H1 (cell line): Measurements from ENCODE around the gene ABCC11. TPM values are rescaled to one million over a fixed set of nuclear protein-coding genes. Genes with fewer than 3 reads are reported as not detected.
A peak's percentile ranks its signal among the peaks of the same experiment; 100 is the strongest.

Experiments
- CTCF ChIA-PET: fragments of 300-600 bp; sonication (Branson Sonifier 250); formaldehyde crosslinking; loops from one replicate; lab custom pipeline; 2021; ENCODE audit not compliant: partially characterized antibody; lab: Charles Lee
- POLR2A ChIA-PET: fragments of 300-600 bp; sonication (Branson Sonifier 250); formaldehyde crosslinking; loops from one replicate; lab custom pipeline; 2021; ENCODE audit warnings: inconsistent platforms; ENCODE audit not compliant: partially characterized antibody; lab: Charles Lee
- DNase-seq, 2 experiments: peaks; one replicate each; pipeline versions ENCODE4 v3.0.0 to v3.0.0-alpha.2; 2010 to 2022; ENCODE audit warnings: low spot score in 2 of 2, low read depth in 1 of 2, mixed read lengths in 1 of 2
- FAIRE-seq: peaks from 2 replicates; lab custom pipeline; 2011; peaks lifted over from hg19 to GRCh38; lab: Jason Lieb, UNC
- H2AFZ ChIP-seq: 2 replicates; pipeline ENCODE4 v1.8.1; 2012; ENCODE audit warnings: low read length, inconsistent platforms
- H2AK5ac ChIP-seq: 2 replicates; pipeline ENCODE4 v1.6.1; 2013; ENCODE audit warnings: low read depth, low read length
- H2BK120ac ChIP-seq: replicated peaks from 2 replicates; pipeline ENCODE3; 2013; ENCODE audit warnings: low read depth, low read length, inconsistent platforms
- H2BK12ac ChIP-seq: 2 replicates; pipeline ENCODE4 v1.6.1; 2013; ENCODE audit warnings: low read depth, low read length
- H2BK15ac ChIP-seq: 2 replicates; pipeline ENCODE4 v1.6.1; 2013; ENCODE audit warnings: low read length
- H2BK20ac ChIP-seq: 2 replicates; pipeline ENCODE4 v1.6.1; 2013; ENCODE audit warnings: low read length
- H2BK5ac ChIP-seq: 2 replicates; pipeline ENCODE4 v1.6.1; 2013; ENCODE audit warnings: low read depth, low read length
- H3K14ac ChIP-seq: 2 replicates; pipeline ENCODE4 v1.6.1; 2013; ENCODE audit warnings: inconsistent platforms; ENCODE audit not compliant: insufficient read length
- H3K18ac ChIP-seq: 2 replicates; pipeline ENCODE4 v1.6.1; 2013; ENCODE audit warnings: low read length; ENCODE audit errors: extremely low read depth
- H3K23ac ChIP-seq: 2 replicates; pipeline ENCODE4 v1.6.1; 2013; ENCODE audit warnings: inconsistent platforms; ENCODE audit not compliant: insufficient read length
- H3K23me2 ChIP-seq: 2 replicates; pipeline ENCODE4 v1.6.1; 2013; ENCODE audit warnings: low read depth, low read length
- H3K27ac ChIP-seq: 2 replicates; pipeline ENCODE4 v1.6.1; 2011; ENCODE audit warnings: low read depth, low read length, inconsistent platforms
- H3K27me3 ChIP-seq, 4 experiments: replicated peaks in 1 of 4; 1 replicate in 1 of 4; 2 replicates in 3 of 4; pipeline versions ENCODE4 v1.6.1 to v1.8.1; 2011 to 2013; ENCODE audit warnings: low read length in 3 of 4, mild to moderate bottlenecking in 3 of 4, inconsistent platforms in 2 of 4, mixed read lengths in 2 of 4, moderate library complexity in 1 of 4; ENCODE audit not compliant: control insufficient read depth in 3 of 4, insufficient read depth in 3 of 4; ENCODE audit errors: extremely low read depth in 1 of 4
- H3K36me3 ChIP-seq, 4 experiments: 2 replicates each; pipeline versions ENCODE4 v1.6.1 to v1.8.1; 2011 to 2013; ENCODE audit warnings: mild to moderate bottlenecking in 4 of 4, low read length in 3 of 4, moderate library complexity in 2 of 4, control low read depth in 1 of 4, inconsistent platforms in 1 of 4; ENCODE audit not compliant: insufficient read depth in 4 of 4, control insufficient read depth in 2 of 4
- H3K4ac ChIP-seq: replicated peaks from 2 replicates; pipeline ENCODE3; 2013; ENCODE audit warnings: low read length, low read depth, mixed read lengths, inconsistent platforms; ENCODE audit not compliant: insufficient read length
- H3K4me1 ChIP-seq, 4 experiments: replicated peaks in 1 of 4; 1 replicate in 1 of 4; 2 replicates in 3 of 4; pipeline versions ENCODE4 v1.6.1 to v1.8.1; 2011 to 2013; ENCODE audit warnings: low read length in 3 of 4, inconsistent platforms in 2 of 4, mixed read lengths in 1 of 4; ENCODE audit not compliant: insufficient read depth in 4 of 4, control insufficient read depth in 3 of 4
- H3K4me2 ChIP-seq, 2 experiments: 2 replicates each; pipeline versions ENCODE4 v1.6.1 to v1.8.1; 2011 to 2013; ENCODE audit warnings: low read depth in 2 of 2, low read length in 2 of 2, control low read depth in 1 of 2, inconsistent platforms in 1 of 2, mild to moderate bottlenecking in 1 of 2; ENCODE audit not compliant: insufficient read depth in 1 of 2
- H3K4me3 ChIP-seq, 4 experiments: fragments of 200-600, 300-600 bp in 1 of 4; sonication (generic), shearing (Covaris generic), sonication (Bioruptor Twin) in 1 of 4; 2 replicates each; pipeline versions ENCODE4 v1.5.1 to v1.8.1; 2011 to 2016; ENCODE audit warnings: low read length in 4 of 4, low read depth in 3 of 4, control low read depth in 2 of 4, inconsistent platforms in 2 of 4, mild to moderate bottlenecking in 2 of 4, mixed read lengths in 1 of 4, moderate library complexity in 1 of 4; ENCODE audit not compliant: insufficient read depth in 2 of 4; ENCODE audit errors: extremely low read depth in 1 of 4
- H3K56ac ChIP-seq: replicated peaks from 2 replicates; pipeline ENCODE3; 2013; ENCODE audit warnings: low read depth, mild to moderate bottlenecking, mixed read lengths, low read length, inconsistent platforms; ENCODE audit not compliant: insufficient read length
- H3K79me1 ChIP-seq: 2 replicates; pipeline ENCODE4 v1.6.1; 2013; ENCODE audit warnings: low read depth, low read length, control low read depth
- H3K79me2 ChIP-seq, 2 experiments: 2 replicates each; pipeline versions ENCODE4 v1.6.1 to v1.8.1; 2012 to 2013; ENCODE audit warnings: low read length in 2 of 2, mild to moderate bottlenecking in 2 of 2, inconsistent platforms in 1 of 2; ENCODE audit not compliant: insufficient read depth in 2 of 2, control insufficient read depth in 1 of 2
- H3K9ac ChIP-seq, 4 experiments: replicated peaks in 1 of 4; 1 replicate in 1 of 4; 2 replicates in 3 of 4; pipeline versions ENCODE4 v1.6.1 to v1.8.1; 2011 to 2013; ENCODE audit warnings: low read depth in 3 of 4, low read length in 3 of 4, control low read depth in 2 of 4, mild to moderate bottlenecking in 2 of 4, moderate library complexity in 2 of 4, inconsistent platforms in 1 of 4; ENCODE audit errors: extremely low read depth in 1 of 4
- H3K9me3 ChIP-seq, 2 experiments: 2 replicates each; pipeline versions ENCODE4 v1.6.1 to v1.8.1; 2012 to 2013; ENCODE audit warnings: mild to moderate bottlenecking in 2 of 2, moderate library complexity in 2 of 2, control low read depth in 1 of 2, inconsistent platforms in 1 of 2, low read depth in 1 of 2, low read length in 1 of 2, mixed read lengths in 1 of 2; ENCODE audit not compliant: insufficient read depth in 2 of 2
- H4K20me1 ChIP-seq, 2 experiments: replicated peaks in 1 of 2; 2 replicates each; pipeline versions ENCODE3 to v1.8.1; 2011 to 2013; ENCODE audit warnings: inconsistent platforms in 2 of 2, low read length in 2 of 2, mild to moderate bottlenecking in 1 of 2; ENCODE audit not compliant: insufficient read depth in 2 of 2, control insufficient read depth in 1 of 2
- H4K5ac ChIP-seq: 2 replicates; pipeline ENCODE4 v1.6.1; 2013; ENCODE audit warnings: low read length, low read depth, mixed read lengths, inconsistent platforms; ENCODE audit not compliant: insufficient read length
- H4K8ac ChIP-seq: 2 replicates; pipeline ENCODE4 v1.8.0; 2013; ENCODE audit warnings: mild to moderate bottlenecking, moderate library complexity, low read length, inconsistent platforms; ENCODE audit not compliant: insufficient read depth; ENCODE audit errors: extremely low read depth
- H4K91ac ChIP-seq: replicated peaks from 2 replicates; pipeline ENCODE3; 2013; ENCODE audit warnings: low read length, mixed read lengths, inconsistent platforms; ENCODE audit not compliant: insufficient read length
- CBX5 ChIP-seq: fragments of 300-800, 300-1000 bp; sonication (generic); IDR thresholded peaks from 2 replicates; pipeline ENCODE4 v1.7.1; 2016; ENCODE audit warnings: antibody characterized with exemption, low read length, low read depth
- POLR2A ChIP-seq, 2 experiments: IDR thresholded peaks; 1 replicate in 1 of 2; 2 replicates in 1 of 2; pipeline ENCODE4 v1.6.1; 2011; ENCODE audit warnings: low read depth in 2 of 2, low read length in 2 of 2, mild to moderate bottlenecking in 2 of 2; ENCODE audit errors: control extremely low read depth in 1 of 2
- RBBP5 ChIP-seq: IDR thresholded peaks from 2 replicates; pipeline ENCODE4 v1.7.1; 2012; ENCODE audit warnings: low read depth, mild to moderate bottlenecking, inconsistent platforms, low read length, moderate library complexity, borderline replicate concordance
- TAF1 ChIP-seq: IDR thresholded peaks from 2 replicates; pipeline ENCODE4 v1.6.1; 2011; ENCODE audit warnings: mild to moderate bottlenecking, low read depth, low read length
- WGBS, 2 experiments: shearing (Covaris generic) in 1 of 2; methylation state at CpG; one replicate each; pipeline versions ENCODE4 v1.1.6 to v1.1.7; 2013 to 2015; ENCODE audit warnings: low lambda C conversion rate in 2 of 2, mixed read lengths in 2 of 2, inconsistent platforms in 1 of 2, low coverage in 1 of 2, missing lambda C conversion rate in 1 of 2; ENCODE audit not compliant: insufficient replicate concordance in 2 of 2, insufficient coverage in 1 of 2, insufficient read length in 1 of 2; ENCODE audit errors: extremely low coverage in 1 of 2, missing lambda C conversion rate in 1 of 2; 5-methylcytosine and 5-hydroxymethylcytosine counted together
- polyA plus RNA-seq, 7 experiments: library from polyadenylated mRNA; depleted of rRNA in 3 of 7; stranded (reverse) in 5 of 7; unstranded in 2 of 7; fragments of >200 nt in 5 of 7; fragments of 200-250 nt in 2 of 7; gene quantifications; 1 replicate in 5 of 7; 2 replicates in 1 of 7; 4 replicates in 1 of 7; pipeline versions ENCODE4 v1.2.1 to v1.2.3, GENCODE V29; 2011 to 2013; ENCODE audit warnings: missing spikeins in 2 of 7, mixed read lengths in 2 of 7
- total RNA-seq: library from RNA; stranded (reverse); fragmentation: NEBNext Ultra II Directional; extraction: Animal tissue kit (Norgen Biotek cat#: 25700); gene quantifications from 2 replicates; pipeline ENCODE4 v1.2.1, GENCODE V29; 2021
- TF ChIP-seq, protein P1 (sequence below): IDR thresholded peaks from 2 replicates; pipeline ENCODE4 v1.6.1; 2012; ENCODE audit warnings: inconsistent platforms

ABCC11 gene
- total and polyA plus RNA-seq, 2 of the 8 experiments (the other 6 are each of a cell fraction or from before 2014, with no cell fraction given), result 0.06 TPM; not detected in 1

DNA sequence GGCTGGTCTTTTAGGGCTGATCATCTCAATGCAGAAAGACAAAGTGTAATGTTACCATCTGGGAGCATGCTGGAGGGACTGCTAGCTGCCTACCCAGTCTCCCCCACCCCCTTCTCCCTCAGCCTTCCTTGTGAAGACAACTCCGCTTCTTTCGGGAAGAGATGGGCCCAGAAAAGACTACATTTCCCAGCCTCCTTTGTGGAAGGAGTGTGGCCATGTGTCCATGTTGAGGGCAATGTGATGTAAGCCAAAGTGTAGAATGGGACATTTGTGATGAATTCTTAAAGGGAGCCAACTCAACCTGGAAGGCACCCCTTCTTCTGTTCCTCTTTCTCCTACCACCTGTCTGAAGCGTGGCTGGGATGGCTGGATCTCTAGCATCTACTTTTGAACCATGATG is 107.8 kb downstream of the ABCC11 start:
- H2BK15ac ChIP-seq, result no peak overlapping the region
- H4K91ac ChIP-seq, result no peak overlapping the region
- no peak overlapping the region for H3K18ac ChIP-seq
- H3K23me2 ChIP-seq, result no peaks in the 10 kb centered on the region
- H2AK5ac ChIP-seq, result no peak overlapping the region
- no peak overlapping the region for H3K4me2 ChIP-seq
- no peak overlapping the region for H3K4ac ChIP-seq
- no peak for TF ChIP-seq RBBP5
- no peak for TF ChIP-seq TAF1
- TF ChIP-seq POLR2A (IDR thresholded peaks at IDR 0.05; ENCODE audit: control extremely low read depth in 1 of 2, low read depth in 2 of 2, low read length in 2 of 2), result no peak
- no peak for TF ChIP-seq CBX5
- TF ChIP-seq, protein P1, sequence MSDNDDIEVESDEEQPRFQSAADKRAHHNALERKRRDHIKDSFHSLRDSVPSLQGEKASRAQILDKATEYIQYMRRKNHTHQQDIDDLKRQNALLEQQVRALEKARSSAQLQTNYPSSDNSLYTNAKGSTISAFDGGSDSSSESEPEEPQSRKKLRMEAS, result peak; percentile 36; the same call in 1 of the 2 replicates
- TF ChIP-seq, all 59 proteins: peak for 1
- Histone ChIP-seq H3K27ac (no peak overlapping the region), H4K8ac (no peak overlapping the region), H3K23ac (no peak overlapping the region), H3K4me3 (no peak overlapping the region), H2BK20ac (no peak overlapping the region), H3K9ac (no peak overlapping the region), H3K27me3 (no peaks in the 10 kb centered on the region), H2BK120ac (no peak overlapping the region), H2AFZ (peak overlapping the region; percentile 95; the same call in 1 of the 2 replicates), H2BK12ac (no peak overlapping the region), H3K79me2 (no peaks in the 10 kb centered on the region), H4K5ac (no peak overlapping the region), H4K20me1 (no peaks in the 10 kb centered on the region), H3K4me1 (no peaks in the 10 kb centered on the region), H3K14ac (no peak overlapping the region), H3K36me3 (no peaks in the 10 kb centered on the region), H3K56ac (no peak overlapping the region), H3K9me3 (no peaks in the 10 kb centered on the region), H2BK5ac (no peak overlapping the region), H3K79me1 (no peaks in the 10 kb centered on the region)
- ChIA-PET POLR2A (no interaction called here), CTCF (interaction anchor here (0.6 to 1.7 kb wide), 5 partner anchors 15 to 1511 kb away, joined by 3 to 7 read pairs (median 3); no protein-coding TSS in a partner anchor)
- WGBS, 2 experiments, result 95% methylated on average over 3 of the region's 3 CpGs; no CpG with 5 or more reads in 1 of the 2 experiments
- no peak for DNase-seq
- FAIRE-seq, result no peak
